ENCODE results near the gene SLCO3A1. TPM values are rescaled to one million over a fixed set of nuclear protein-coding genes. Genes with fewer than 3 reads are reported as not detected.

The SLCO3A1 gene
- total RNA-seq, 1 experiment from 2014 or later = 37.8 TPM

- Histone ChIP-seq H3K27ac (no peak overlapping the region), H3K4me1 (replicated peaks; ENCODE audit: insufficient read depth) (peaks cover 29% of the 10 kb centered on the region), H3K36me3 (ENCODE audit: low read depth) (no peaks in the 10 kb centered on the region), H3K4me3 (no peak overlapping the region), H3K9me2 (ENCODE audit: insufficient read depth) (no peaks in the 10 kb centered on the region), H2AFZ (no peak overlapping the region), H3K4me2 (no peak overlapping the region), H3K27me3 (ENCODE audit: insufficient read depth, low read depth) (no peaks in the 10 kb centered on the region), H3F3A (ENCODE audit: insufficient read depth, low read depth) (peaks cover 15% of the 10 kb centered on the region), H3K9me3 (ENCODE audit: insufficient read depth, low read depth) (no peaks in the 10 kb centered on the region; the same call in 1 of the 2 replicates), H4K20me1 (ENCODE audit: insufficient read depth) (no peaks in the 10 kb centered on the region), H3K79me2 (ENCODE audit: low read depth) (peaks cover 64% of the 10 kb centered on the region)
- ChIA-PET POLR2A (ENCODE audit: unreplicated experiment) (no interaction called here), CTCF (no interaction called here)
- intact Hi-C loops (cut with micrococcal nuclease; ENCODE audit: unreplicated experiment) = no loop called here
- DNase-seq = no peak
- no TSS peak for BruUV-seq (replicated peaks)
- TF ChIP-seq EZH2 (IDR thresholded peaks at IDR 0.05; ENCODE audit: low read depth) (no peak), CTCF (conservative IDR thresholded peaks at IDR 0.05) (no peak)
Measured at GRCh38 chr15:91871837-91872236, 18.3 kb downstream of the SLCO3A1 start.

- Histone ChIP-seq H3F3A (ENCODE audit: insufficient read depth, low read depth) (peaks cover 9% of the 10 kb centered on the region), H3K27me3 (ENCODE audit: insufficient read depth, low read depth) (no peaks in the 10 kb centered on the region), H3K4me3 (no peak overlapping the region), H4K20me1 (ENCODE audit: insufficient read depth) (no peaks in the 10 kb centered on the region), H3K9me2 (ENCODE audit: insufficient read depth) (no peaks in the 10 kb centered on the region), H2AFZ (no peak overlapping the region), H3K4me2 (no peak overlapping the region), H3K79me2 (ENCODE audit: low read depth) (peaks cover 65% of the 10 kb centered on the region), H3K36me3 (ENCODE audit: low read depth) (no peaks in the 10 kb centered on the region), H3K27ac (no peak overlapping the region), H3K9me3 (ENCODE audit: insufficient read depth, low read depth) (no peaks in the 10 kb centered on the region; the same call in 1 of the 2 replicates), H3K4me1 (replicated peaks; ENCODE audit: insufficient read depth) (peaks cover 23% of the 10 kb centered on the region)
- TF ChIP-seq EZH2 (IDR thresholded peaks at IDR 0.05; ENCODE audit: low read depth) (no peak), CTCF (conservative IDR thresholded peaks at IDR 0.05) (no peak)
- intact Hi-C loops (cut with micrococcal nuclease; ENCODE audit: unreplicated experiment) = no loop called here
- ChIA-PET POLR2A (ENCODE audit: unreplicated experiment) (no interaction called here), CTCF (no interaction called here)
- DNase-seq = no peak
- BruUV-seq (replicated peaks) = no TSS peak
Measured at GRCh38 chr15:91872356-91873137, 19.0 kb downstream of the SLCO3A1 start.

GRCh38 chr15:91873138-91873536, 19.6 kb downstream of the SLCO3A1 start:
- no TSS peak for BruUV-seq (replicated peaks)
- peaks cover 67% of the 10 kb centered on the region for H3K79me2 ChIP-seq (ENCODE audit: low read depth)
- no peak overlapping the region for H3K27ac ChIP-seq
- no peak overlapping the region for H3K4me3 ChIP-seq
- H2AFZ ChIP-seq = no peak overlapping the region
- H3K27me3 ChIP-seq (ENCODE audit: insufficient read depth, low read depth) = no peaks in the 10 kb centered on the region
- intact Hi-C loops (cut with micrococcal nuclease; ENCODE audit: unreplicated experiment) = no loop called here
- no peak for DNase-seq
- H3K4me1 ChIP-seq (replicated peaks; ENCODE audit: insufficient read depth) = peaks cover 19% of the 10 kb centered on the region
- no peaks in the 10 kb centered on the region; the same call in 1 of the 2 replicates for H3K9me3 ChIP-seq (ENCODE audit: insufficient read depth, low read depth)
- no peak overlapping the region for H3K4me2 ChIP-seq
- POLR2A ChIA-PET (ENCODE audit: unreplicated experiment) = no interaction called here
- no peaks in the 10 kb centered on the region for H4K20me1 ChIP-seq (ENCODE audit: insufficient read depth)
- CTCF ChIA-PET = no interaction called here
- TF ChIP-seq CTCF (conservative IDR thresholded peaks at IDR 0.05) (no peak), EZH2 (IDR thresholded peaks at IDR 0.05; ENCODE audit: low read depth) (no peak)
- H3K9me2 ChIP-seq (ENCODE audit: insufficient read depth) = no peaks in the 10 kb centered on the region
- H3F3A ChIP-seq (ENCODE audit: insufficient read depth, low read depth) = peaks cover 5% of the 10 kb centered on the region
- H3K36me3 ChIP-seq (ENCODE audit: low read depth) = no peaks in the 10 kb centered on the region

Measured in PC-9 (cell line).